Measurements from ENCODE around the gene COL11A1.

COL11A1 gene

GRCh38 chr1:103108376-103109150 lies at the start of gene COL11A1:
Gene COL11A1 (minus strand): TSS chr1:103108522. CDS start chr1:103108178, 344 bp downstream.
- H3K27ac ChIP-seq = no peak within 1 kb of the TSS
- TF ChIP-seq CTCF (conservative IDR thresholded peaks at IDR 0.05) (no peak), ZFX (IDR thresholded peaks at IDR 0.05) (no peak)

- no peak overlapping the region for H3K27ac ChIP-seq
- no peak for TF ChIP-seq CTCF (conservative IDR thresholded peaks at IDR 0.05)
- no peak for TF ChIP-seq ZFX (IDR thresholded peaks at IDR 0.05)
These were observed 48.6 kb upstream of the COL11A1 start for GRCh38 chr1:103156966-103157365.

- no peak for TF ChIP-seq CTCF (conservative IDR thresholded peaks at IDR 0.05)
- no peak for TF ChIP-seq ZFX (IDR thresholded peaks at IDR 0.05)
- H3K27ac ChIP-seq = no peak overlapping the region
These were observed 37.8 kb upstream of the COL11A1 start for GRCh38 chr1:103146166-103146565.

- TF ChIP-seq ZFX (IDR thresholded peaks at IDR 0.05) (no peak), CTCF (conservative IDR thresholded peaks at IDR 0.05) (no peak)
These were observed 37.1 kb upstream of the COL11A1 start for GRCh38 chr1:103145449-103145848.

GRCh38 chr1:103144681-103145080 lies 36.4 kb upstream of the COL11A1 start:
- no peak overlapping the region for H3K27ac ChIP-seq
- no peak for TF ChIP-seq ZFX (IDR thresholded peaks at IDR 0.05)
- TF ChIP-seq CTCF (conservative IDR thresholded peaks at IDR 0.05) = no peak

More at GRCh38 chr1:103145449-103145848, 37.1 kb upstream of the COL11A1 start:
- H3K27ac ChIP-seq = no peak overlapping the region

- no peak overlapping the region for H3K27ac ChIP-seq
- no peak for TF ChIP-seq CTCF (conservative IDR thresholded peaks at IDR 0.05)
- no peak for TF ChIP-seq ZFX (IDR thresholded peaks at IDR 0.05)
These were observed 34.1 kb upstream of the COL11A1 start for GRCh38 chr1:103142461-103142860.

GRCh38 chr1:103129796-103130195 lies 21.5 kb upstream of the COL11A1 start:
- no peak overlapping the region for H3K27ac ChIP-seq
- TF ChIP-seq CTCF (conservative IDR thresholded peaks at IDR 0.05) (no peak), ZFX (IDR thresholded peaks at IDR 0.05) (no peak)
